ENCODE results near the gene CTXN3.

The CTXN3 gene

DNA sequence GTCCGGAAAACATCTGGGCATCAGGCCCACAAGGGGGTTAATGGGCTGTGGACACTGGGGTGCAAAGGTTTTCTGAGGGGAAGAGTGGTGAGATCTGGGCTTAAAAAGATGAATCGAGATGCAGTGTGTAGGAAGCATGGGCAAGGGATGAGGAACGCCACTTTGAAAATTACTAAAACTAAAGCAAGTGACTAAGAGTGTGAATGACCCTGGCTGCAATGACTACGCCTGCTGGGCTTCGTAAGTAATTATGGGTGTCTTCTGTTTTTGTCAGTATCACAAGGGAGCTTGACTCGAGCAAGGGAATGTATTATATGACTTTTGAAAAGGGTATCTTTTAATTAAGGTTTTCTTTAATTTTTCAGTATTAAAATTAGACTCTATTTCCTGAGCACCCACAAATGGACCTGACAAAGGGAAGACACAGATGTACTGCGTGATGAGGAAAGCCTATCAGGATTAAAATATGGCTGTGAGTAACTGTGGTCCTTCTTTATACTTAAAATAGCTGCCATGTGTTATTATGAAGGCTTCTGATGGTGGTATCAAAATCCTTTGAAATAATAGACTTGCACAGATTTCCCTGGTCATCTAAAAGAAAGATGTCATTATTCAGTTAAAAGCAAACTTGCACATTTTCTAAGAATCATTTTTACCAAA lies 4.2 kb downstream of the CTXN3 start:
- peaks cover 29% of the 10 kb centered on the region for H3K4me1 ChIP-seq (ENCODE audit: insufficient read depth, low read length, severe bottlenecking)
- H3K9ac ChIP-seq (ENCODE audit: low read length) = no peak overlapping the region
- no peaks in the 10 kb centered on the region for H4K20me1 ChIP-seq (ENCODE audit: insufficient read depth, low read length)
- H3K27ac ChIP-seq (ENCODE audit: low read depth, low read length, poor library complexity, severe bottlenecking) = no peak overlapping the region
- TF ChIP-seq EZH2 (IDR thresholded peaks at IDR 0.05; ENCODE audit: borderline replicate concordance, low read length) = no peak
- TF ChIP-seq, protein P1, sequence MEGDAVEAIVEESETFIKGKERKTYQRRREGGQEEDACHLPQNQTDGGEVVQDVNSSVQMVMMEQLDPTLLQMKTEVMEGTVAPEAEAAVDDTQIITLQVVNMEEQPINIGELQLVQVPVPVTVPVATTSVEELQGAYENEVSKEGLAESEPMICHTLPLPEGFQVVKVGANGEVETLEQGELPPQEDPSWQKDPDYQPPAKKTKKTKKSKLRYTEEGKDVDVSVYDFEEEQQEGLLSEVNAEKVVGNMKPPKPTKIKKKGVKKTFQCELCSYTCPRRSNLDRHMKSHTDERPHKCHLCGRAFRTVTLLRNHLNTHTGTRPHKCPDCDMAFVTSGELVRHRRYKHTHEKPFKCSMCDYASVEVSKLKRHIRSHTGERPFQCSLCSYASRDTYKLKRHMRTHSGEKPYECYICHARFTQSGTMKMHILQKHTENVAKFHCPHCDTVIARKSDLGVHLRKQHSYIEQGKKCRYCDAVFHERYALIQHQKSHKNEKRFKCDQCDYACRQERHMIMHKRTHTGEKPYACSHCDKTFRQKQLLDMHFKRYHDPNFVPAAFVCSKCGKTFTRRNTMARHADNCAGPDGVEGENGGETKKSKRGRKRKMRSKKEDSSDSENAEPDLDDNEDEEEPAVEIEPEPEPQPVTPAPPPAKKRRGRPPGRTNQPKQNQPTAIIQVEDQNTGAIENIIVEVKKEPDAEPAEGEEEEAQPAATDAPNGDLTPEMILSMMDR (IDR thresholded peaks at IDR 0.05; ENCODE audit: low read length) = no peak
- no peaks in the 10 kb centered on the region for H3K27me3 ChIP-seq (ENCODE audit: insufficient read depth, low read length)
- H3K79me2 ChIP-seq (ENCODE audit: insufficient read depth, low read length) = no peaks in the 10 kb centered on the region
- no peak overlapping the region for H3K4me3 ChIP-seq (ENCODE audit: low read depth, low read length, poor library complexity, severe bottlenecking)
- no peak overlapping the region for H3K4me2 ChIP-seq (ENCODE audit: low read length)
- no peaks in the 10 kb centered on the region for H3K9me3 ChIP-seq (ENCODE audit: low read length)
- H3F3A ChIP-seq (ENCODE audit: insufficient read depth, low read length) = no peaks in the 10 kb centered on the region
- no peaks in the 10 kb centered on the region for H3K36me3 ChIP-seq (ENCODE audit: insufficient read depth, low read length)
- H3K9me2 ChIP-seq (ENCODE audit: low read depth, low read length) = no peaks in the 10 kb centered on the region
- no peak overlapping the region for H2AFZ ChIP-seq (ENCODE audit: low read length)

GRCh38 chr5:127656825-127657224 lies 7.9 kb downstream of the CTXN3 start:
- peaks cover 3% of the 10 kb centered on the region for H3K4me1 ChIP-seq (ENCODE audit: insufficient read depth, low read length, severe bottlenecking)
- no peaks in the 10 kb centered on the region for H4K20me1 ChIP-seq (ENCODE audit: insufficient read depth, low read length)
- H3K27me3 ChIP-seq (ENCODE audit: insufficient read depth, low read length) = no peaks in the 10 kb centered on the region
- H2AFZ ChIP-seq (ENCODE audit: low read length) = no peak overlapping the region
- no peak overlapping the region for H3K27ac ChIP-seq (ENCODE audit: low read depth, low read length, poor library complexity, severe bottlenecking)
- no peaks in the 10 kb centered on the region for H3K9me3 ChIP-seq (ENCODE audit: low read length)
- H3K9me2 ChIP-seq (ENCODE audit: low read depth, low read length) = no peaks in the 10 kb centered on the region
- no peaks in the 10 kb centered on the region for H3F3A ChIP-seq (ENCODE audit: insufficient read depth, low read length)
- H3K4me2 ChIP-seq (ENCODE audit: low read length) = no peak overlapping the region
- H3K79me2 ChIP-seq (ENCODE audit: insufficient read depth, low read length) = no peaks in the 10 kb centered on the region
- no peak overlapping the region for H3K9ac ChIP-seq (ENCODE audit: low read length)
- TF ChIP-seq, protein P1 (IDR thresholded peaks at IDR 0.05; ENCODE audit: low read length) = no peak
- TF ChIP-seq EZH2 (IDR thresholded peaks at IDR 0.05; ENCODE audit: borderline replicate concordance, low read length) = no peak
- no peak overlapping the region for H3K4me3 ChIP-seq (ENCODE audit: low read depth, low read length, poor library complexity, severe bottlenecking)
- no peaks in the 10 kb centered on the region for H3K36me3 ChIP-seq (ENCODE audit: insufficient read depth, low read length)

DNA sequence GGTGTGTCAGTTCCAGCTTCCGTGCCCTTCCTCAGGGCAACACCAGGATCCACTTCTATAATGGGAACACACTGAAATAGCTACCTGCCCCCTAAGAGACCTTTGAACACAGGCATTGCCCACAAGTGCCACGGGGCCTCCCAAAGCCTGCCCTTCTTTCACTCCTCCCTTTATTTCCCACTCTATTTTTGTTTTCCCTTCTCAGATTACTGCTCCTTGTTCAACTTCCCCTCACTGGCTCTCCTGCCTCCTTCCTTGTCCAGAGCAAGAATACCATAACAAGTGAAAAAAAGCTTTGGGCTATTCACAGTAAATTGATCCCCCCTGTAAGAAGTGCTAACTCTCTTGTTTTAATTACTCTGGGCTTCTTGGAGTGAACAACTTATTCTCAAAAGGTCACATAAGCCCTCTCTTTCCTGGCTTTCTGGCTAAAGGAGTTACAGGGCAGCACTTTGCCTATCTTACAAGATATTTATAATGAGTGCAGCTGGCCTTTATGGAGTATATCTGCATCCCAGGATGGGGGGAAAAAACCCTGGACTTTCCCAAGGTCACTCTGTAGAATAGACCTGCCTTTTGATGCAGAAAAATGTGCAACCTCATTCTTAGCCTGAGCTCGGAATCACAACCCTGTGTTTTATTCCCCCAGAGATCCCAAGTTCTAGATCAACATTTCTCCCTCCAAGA lies 11.3 kb downstream of the CTXN3 start:
- no peak for TF ChIP-seq EZH2 (IDR thresholded peaks at IDR 0.05; ENCODE audit: borderline replicate concordance, low read length)
- TF ChIP-seq, protein P1 (IDR thresholded peaks at IDR 0.05; ENCODE audit: low read length) = no peak
- Histone ChIP-seq H3K9me2 (ENCODE audit: low read depth, low read length) (no peaks in the 10 kb centered on the region), H3K4me3 (ENCODE audit: low read depth, low read length, poor library complexity, severe bottlenecking) (no peak overlapping the region), H3K4me2 (ENCODE audit: low read length) (no peak overlapping the region), H3K4me1 (ENCODE audit: insufficient read depth, low read length, severe bottlenecking) (peaks cover 11% of the 10 kb centered on the region), H3K27me3 (ENCODE audit: insufficient read depth, low read length) (no peaks in the 10 kb centered on the region), H4K20me1 (ENCODE audit: insufficient read depth, low read length) (no peaks in the 10 kb centered on the region), H3F3A (ENCODE audit: insufficient read depth, low read length) (no peaks in the 10 kb centered on the region), H3K27ac (ENCODE audit: low read depth, low read length, poor library complexity, severe bottlenecking) (no peak overlapping the region), H3K36me3 (ENCODE audit: insufficient read depth, low read length) (no peaks in the 10 kb centered on the region), H3K9me3 (ENCODE audit: low read length) (no peaks in the 10 kb centered on the region), H2AFZ (ENCODE audit: low read length) (no peak overlapping the region), H3K79me2 (ENCODE audit: insufficient read depth, low read length) (no peaks in the 10 kb centered on the region), H3K9ac (ENCODE audit: low read length) (no peak overlapping the region)
